ENCODE data around the gene PTMS.

The PTMS gene

DNA sequence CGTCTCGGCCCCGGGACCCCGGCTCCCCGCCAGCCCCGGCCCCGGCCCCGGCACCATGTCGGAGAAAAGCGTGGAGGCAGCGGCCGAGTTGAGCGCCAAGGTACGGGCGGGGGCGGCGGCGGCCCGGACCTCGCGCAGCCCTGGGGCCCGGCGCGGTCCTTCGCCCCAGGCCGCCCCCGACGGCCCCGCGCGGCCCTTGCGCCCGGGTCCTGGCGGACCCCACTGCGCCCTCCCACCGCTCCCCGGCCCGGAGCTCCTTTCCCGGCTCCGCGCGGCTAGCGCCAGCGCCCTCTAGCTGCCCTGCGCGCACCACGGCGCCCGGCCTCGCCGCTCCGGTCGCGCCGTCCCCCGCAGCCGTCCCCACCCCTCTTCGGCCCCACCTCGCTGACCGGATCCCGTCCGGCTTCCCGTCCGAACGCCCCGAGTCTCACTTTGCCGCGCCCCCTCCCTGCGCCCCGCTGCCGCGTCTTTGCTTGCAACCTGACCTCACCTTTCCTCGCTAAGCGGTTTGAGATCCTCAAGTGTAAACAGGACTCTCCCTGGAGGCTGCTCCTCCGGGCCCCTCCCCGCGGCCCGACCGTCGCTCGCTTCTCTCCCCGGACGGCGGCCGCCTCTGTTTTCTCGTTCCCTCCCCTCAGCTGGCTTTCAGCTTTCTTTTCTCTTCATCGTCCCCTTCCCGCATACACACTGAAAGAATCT is 637 bp downstream of the PTMS start (continued):
- TF ChIP-seq, protein P1, sequence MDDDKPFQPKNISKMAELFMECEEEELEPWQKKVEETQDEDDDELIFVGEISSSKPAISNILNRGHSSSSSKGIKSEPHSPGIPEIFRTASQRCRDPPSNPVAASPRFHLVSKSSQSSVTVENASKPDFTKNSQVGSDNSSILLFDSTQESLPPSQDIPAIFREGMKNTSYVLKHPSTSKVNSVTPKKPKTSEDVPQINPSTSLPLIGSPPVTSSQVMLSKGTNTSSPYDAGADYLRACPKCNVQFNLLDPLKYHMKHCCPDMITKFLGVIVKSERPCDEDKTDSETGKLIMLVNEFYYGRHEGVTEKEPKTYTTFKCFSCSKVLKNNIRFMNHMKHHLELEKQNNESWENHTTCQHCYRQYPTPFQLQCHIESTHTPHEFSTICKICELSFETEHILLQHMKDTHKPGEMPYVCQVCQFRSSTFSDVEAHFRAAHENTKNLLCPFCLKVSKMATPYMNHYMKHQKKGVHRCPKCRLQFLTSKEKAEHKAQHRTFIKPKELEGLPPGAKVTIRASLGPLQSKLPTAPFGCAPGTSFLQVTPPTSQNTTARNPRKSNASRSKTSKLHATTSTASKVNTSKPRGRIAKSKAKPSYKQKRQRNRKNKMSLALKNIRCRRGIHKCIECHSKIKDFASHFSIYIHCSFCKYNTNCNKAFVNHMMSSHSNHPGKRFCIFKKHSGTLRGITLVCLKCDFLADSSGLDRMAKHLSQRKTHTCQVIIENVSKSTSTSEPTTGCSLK (tag by site-specific recombination; IDR thresholded peaks at IDR 0.05), result no peak
- no peak for TF ChIP-seq ZNF114 (tag by site-specific recombination; IDR thresholded peaks at IDR 0.05)
- TF ChIP-seq, protein P2, sequence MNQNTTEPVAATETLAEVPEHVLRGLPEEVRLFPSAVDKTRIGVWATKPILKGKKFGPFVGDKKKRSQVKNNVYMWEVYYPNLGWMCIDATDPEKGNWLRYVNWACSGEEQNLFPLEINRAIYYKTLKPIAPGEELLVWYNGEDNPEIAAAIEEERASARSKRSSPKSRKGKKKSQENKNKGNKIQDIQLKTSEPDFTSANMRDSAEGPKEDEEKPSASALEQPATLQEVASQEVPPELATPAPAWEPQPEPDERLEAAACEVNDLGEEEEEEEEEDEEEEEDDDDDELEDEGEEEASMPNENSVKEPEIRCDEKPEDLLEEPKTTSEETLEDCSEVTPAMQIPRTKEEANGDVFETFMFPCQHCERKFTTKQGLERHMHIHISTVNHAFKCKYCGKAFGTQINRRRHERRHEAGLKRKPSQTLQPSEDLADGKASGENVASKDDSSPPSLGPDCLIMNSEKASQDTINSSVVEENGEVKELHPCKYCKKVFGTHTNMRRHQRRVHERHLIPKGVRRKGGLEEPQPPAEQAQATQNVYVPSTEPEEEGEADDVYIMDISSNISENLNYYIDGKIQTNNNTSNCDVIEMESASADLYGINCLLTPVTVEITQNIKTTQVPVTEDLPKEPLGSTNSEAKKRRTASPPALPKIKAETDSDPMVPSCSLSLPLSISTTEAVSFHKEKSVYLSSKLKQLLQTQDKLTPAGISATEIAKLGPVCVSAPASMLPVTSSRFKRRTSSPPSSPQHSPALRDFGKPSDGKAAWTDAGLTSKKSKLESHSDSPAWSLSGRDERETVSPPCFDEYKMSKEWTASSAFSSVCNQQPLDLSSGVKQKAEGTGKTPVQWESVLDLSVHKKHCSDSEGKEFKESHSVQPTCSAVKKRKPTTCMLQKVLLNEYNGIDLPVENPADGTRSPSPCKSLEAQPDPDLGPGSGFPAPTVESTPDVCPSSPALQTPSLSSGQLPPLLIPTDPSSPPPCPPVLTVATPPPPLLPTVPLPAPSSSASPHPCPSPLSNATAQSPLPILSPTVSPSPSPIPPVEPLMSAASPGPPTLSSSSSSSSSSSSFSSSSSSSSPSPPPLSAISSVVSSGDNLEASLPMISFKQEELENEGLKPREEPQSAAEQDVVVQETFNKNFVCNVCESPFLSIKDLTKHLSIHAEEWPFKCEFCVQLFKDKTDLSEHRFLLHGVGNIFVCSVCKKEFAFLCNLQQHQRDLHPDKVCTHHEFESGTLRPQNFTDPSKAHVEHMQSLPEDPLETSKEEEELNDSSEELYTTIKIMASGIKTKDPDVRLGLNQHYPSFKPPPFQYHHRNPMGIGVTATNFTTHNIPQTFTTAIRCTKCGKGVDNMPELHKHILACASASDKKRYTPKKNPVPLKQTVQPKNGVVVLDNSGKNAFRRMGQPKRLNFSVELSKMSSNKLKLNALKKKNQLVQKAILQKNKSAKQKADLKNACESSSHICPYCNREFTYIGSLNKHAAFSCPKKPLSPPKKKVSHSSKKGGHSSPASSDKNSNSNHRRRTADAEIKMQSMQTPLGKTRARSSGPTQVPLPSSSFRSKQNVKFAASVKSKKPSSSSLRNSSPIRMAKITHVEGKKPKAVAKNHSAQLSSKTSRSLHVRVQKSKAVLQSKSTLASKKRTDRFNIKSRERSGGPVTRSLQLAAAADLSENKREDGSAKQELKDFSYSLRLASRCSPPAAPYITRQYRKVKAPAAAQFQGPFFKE (tag by site-specific recombination; IDR thresholded peaks at IDR 0.05; ENCODE audit: borderline replicate concordance), result no peak; the same call in 1 of the 2 replicates
- TF ChIP-seq ZNF777 (tag by site-specific recombination; IDR thresholded peaks at IDR 0.05; ENCODE audit: borderline replicate concordance), result peak; percentile 82; the same call in 1 of the 2 replicates
- peak; percentile 89 for TF ChIP-seq KLF9 (tag by site-specific recombination; IDR thresholded peaks at IDR 0.05; ENCODE audit: low read depth)
- no peak for TF ChIP-seq ZNF585B (tag by site-specific recombination; IDR thresholded peaks at IDR 0.05)
- TF ChIP-seq BCL11B (tag by site-specific recombination; IDR thresholded peaks at IDR 0.05; ENCODE audit: low read depth), result no peak
- TF ChIP-seq, protein P3, sequence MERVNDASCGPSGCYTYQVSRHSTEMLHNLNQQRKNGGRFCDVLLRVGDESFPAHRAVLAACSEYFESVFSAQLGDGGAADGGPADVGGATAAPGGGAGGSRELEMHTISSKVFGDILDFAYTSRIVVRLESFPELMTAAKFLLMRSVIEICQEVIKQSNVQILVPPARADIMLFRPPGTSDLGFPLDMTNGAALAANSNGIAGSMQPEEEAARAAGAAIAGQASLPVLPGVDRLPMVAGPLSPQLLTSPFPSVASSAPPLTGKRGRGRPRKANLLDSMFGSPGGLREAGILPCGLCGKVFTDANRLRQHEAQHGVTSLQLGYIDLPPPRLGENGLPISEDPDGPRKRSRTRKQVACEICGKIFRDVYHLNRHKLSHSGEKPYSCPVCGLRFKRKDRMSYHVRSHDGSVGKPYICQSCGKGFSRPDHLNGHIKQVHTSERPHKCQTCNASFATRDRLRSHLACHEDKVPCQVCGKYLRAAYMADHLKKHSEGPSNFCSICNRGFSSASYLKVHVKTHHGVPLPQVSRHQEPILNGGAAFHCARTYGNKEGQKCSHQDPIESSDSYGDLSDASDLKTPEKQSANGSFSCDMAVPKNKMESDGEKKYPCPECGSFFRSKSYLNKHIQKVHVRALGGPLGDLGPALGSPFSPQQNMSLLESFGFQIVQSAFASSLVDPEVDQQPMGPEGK (tag by site-specific recombination; IDR thresholded peaks at IDR 0.05), result peak; percentile 99
- TF ChIP-seq, protein P4, sequence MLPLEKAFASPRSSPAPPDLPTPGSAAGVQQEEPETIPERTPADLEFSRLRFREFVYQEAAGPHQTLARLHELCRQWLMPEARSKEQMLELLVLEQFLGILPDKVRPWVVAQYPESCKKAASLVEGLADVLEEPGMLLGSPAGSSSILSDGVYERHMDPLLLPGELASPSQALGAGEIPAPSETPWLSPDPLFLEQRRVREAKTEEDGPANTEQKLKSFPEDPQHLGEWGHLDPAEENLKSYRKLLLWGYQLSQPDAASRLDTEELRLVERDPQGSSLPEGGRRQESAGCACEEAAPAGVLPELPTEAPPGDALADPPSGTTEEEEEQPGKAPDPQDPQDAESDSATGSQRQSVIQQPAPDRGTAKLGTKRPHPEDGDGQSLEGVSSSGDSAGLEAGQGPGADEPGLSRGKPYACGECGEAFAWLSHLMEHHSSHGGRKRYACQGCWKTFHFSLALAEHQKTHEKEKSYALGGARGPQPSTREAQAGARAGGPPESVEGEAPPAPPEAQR (tag by site-specific recombination; IDR thresholded peaks at IDR 0.05), result no peak
- TF ChIP-seq, protein P5, sequence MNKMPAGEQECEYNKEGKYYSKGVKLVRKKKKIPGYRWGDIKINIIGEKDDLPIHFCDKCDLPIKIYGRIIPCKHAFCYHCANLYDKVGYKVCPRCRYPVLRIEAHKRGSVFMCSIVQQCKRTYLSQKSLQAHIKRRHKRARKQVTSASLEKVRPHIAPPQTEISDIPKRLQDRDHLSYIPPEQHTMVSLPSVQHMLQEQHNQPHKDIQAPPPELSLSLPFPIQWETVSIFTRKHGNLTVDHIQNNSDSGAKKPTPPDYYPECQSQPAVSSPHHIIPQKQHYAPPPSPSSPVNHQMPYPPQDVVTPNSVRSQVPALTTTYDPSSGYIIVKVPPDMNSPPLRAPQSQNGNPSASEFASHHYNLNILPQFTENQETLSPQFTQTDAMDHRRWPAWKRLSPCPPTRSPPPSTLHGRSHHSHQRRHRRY (tag by site-specific recombination; IDR thresholded peaks at IDR 0.05), result no peak
- TF ChIP-seq ZNF155 (tag by site-specific recombination; IDR thresholded peaks at IDR 0.05), result no peak
- TF ChIP-seq, protein P6, sequence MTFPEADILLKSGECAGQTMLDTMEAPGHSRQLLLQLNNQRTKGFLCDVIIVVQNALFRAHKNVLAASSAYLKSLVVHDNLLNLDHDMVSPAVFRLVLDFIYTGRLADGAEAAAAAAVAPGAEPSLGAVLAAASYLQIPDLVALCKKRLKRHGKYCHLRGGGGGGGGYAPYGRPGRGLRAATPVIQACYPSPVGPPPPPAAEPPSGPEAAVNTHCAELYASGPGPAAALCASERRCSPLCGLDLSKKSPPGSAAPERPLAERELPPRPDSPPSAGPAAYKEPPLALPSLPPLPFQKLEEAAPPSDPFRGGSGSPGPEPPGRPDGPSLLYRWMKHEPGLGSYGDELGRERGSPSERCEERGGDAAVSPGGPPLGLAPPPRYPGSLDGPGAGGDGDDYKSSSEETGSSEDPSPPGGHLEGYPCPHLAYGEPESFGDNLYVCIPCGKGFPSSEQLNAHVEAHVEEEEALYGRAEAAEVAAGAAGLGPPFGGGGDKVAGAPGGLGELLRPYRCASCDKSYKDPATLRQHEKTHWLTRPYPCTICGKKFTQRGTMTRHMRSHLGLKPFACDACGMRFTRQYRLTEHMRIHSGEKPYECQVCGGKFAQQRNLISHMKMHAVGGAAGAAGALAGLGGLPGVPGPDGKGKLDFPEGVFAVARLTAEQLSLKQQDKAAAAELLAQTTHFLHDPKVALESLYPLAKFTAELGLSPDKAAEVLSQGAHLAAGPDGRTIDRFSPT (tag by site-specific recombination; IDR thresholded peaks at IDR 0.05), result peak; percentile 12; the same call in 1 of the 2 replicates
- no peak for TF ChIP-seq ZNF184 (tag by site-specific recombination; IDR thresholded peaks at IDR 0.05)
- peak; percentile 75; the same call in 1 of the 2 replicates for TF ChIP-seq BCL11A (tag by site-specific recombination; IDR thresholded peaks at IDR 0.05; ENCODE audit: low read depth)
- TF ChIP-seq ZNF596 (tag by site-specific recombination; IDR thresholded peaks at IDR 0.05), result no peak
- TF ChIP-seq ZNF707 (tag by site-specific recombination; IDR thresholded peaks at IDR 0.05), result no peak
- no peak for TF ChIP-seq ZNF664 (tag by site-specific recombination; IDR thresholded peaks at IDR 0.05)
- TF ChIP-seq ZNF366 (tag by site-specific recombination; conservative IDR thresholded peaks at IDR 0.05), result peak; percentile 54
- TF ChIP-seq ZNF473 (tag by site-specific recombination; IDR thresholded peaks at IDR 0.05), result no peak
- TF ChIP-seq ZNF629 (tag by site-specific recombination; IDR thresholded peaks at IDR 0.05), result peak; percentile 41; the same call in 1 of the 2 replicates
- no peak for TF ChIP-seq ZNF211 (tag by site-specific recombination; IDR thresholded peaks at IDR 0.05; ENCODE audit: low read depth)
- TF ChIP-seq ZNF37A (tag by site-specific recombination; IDR thresholded peaks at IDR 0.05), result no peak
- TF ChIP-seq ZNF843 (tag by site-specific recombination; IDR thresholded peaks at IDR 0.05), result no peak; the same call in 1 of the 2 replicates
- no peak for TF ChIP-seq ZNF169 (tag by site-specific recombination; IDR thresholded peaks at IDR 0.05)
